B cell (primary cell): Measurements from ENCODE around the gene CPLX1. TPM values are rescaled to one million over a fixed set of nuclear protein-coding genes. Genes with fewer than 3 reads are reported as not detected.
"Not testable (repeated sequence)": the region's sequence is repeated elsewhere in the genome, so short reads cannot be mapped to it uniquely, and the experiment has no call there.

Source experiments
- ATAC-seq: fragments of 200-7000 bp; cut with Tn5 transposase; one replicate; pipeline ENCODE4 v1.10.0; 2021; ENCODE audit warnings: low read depth, mild to moderate bottlenecking, moderate number of reproducible peaks, moderate library complexity
- CTCF ChIA-PET: fragments of 350-600 bp; sonication (Branson Sonifier 250); formaldehyde crosslinking; loops from one replicate; lab custom pipeline; 2021; ENCODE audit warnings: antibody characterized with exemption, inconsistent platforms; lab: Charles Lee
- POLR2A ChIA-PET: fragments of 350-600 bp; sonication (Branson Sonifier 250); formaldehyde crosslinking; loops from one replicate; lab custom pipeline; 2021; ENCODE audit warnings: antibody characterized with exemption; lab: Charles Lee
- DNase-seq: peaks from one replicate; pipeline ENCODE4 v3.0.0; 2013
- H2AFZ ChIP-seq: 2 replicates; pipeline ENCODE4 v1.6.1; 2012; ENCODE audit warnings: mild to moderate bottlenecking, low read depth, low read length; ENCODE audit not compliant: insufficient read depth, poor library complexity, severe bottlenecking
- H3K27ac ChIP-seq, 2 donors: 1 replicate in 1 of 2; 2 replicates in 1 of 2; pipeline ENCODE4 v1.5.1; 2012 to 2013; ENCODE audit warnings: low read length in 2 of 2, mild to moderate bottlenecking in 2 of 2, moderate library complexity in 1 of 2
- H3K27me3 ChIP-seq, 4 experiments: fragments of 200-600 bp in 1 of 4; sonication (generic) in 1 of 4; replicated peaks in 1 of 4; 1 replicate in 2 of 4; 2 replicates in 2 of 4; pipeline versions ENCODE4 v1.6.1 to v1.7.0; 2013 to 2016; ENCODE audit warnings: low read length in 3 of 4, mild to moderate bottlenecking in 2 of 4, mixed read lengths in 1 of 4, moderate library complexity in 1 of 4; ENCODE audit not compliant: insufficient read depth in 4 of 4, control insufficient read depth in 3 of 4; ENCODE audit errors: control extremely low read depth in 1 of 4
- H3K36me3 ChIP-seq, 2 experiments: replicated peaks in 1 of 2; 1 replicate in 1 of 2; 2 replicates in 1 of 2; pipeline versions ENCODE4 v1.6.1 to v1.7.1; 2013; ENCODE audit warnings: low read length in 1 of 2; ENCODE audit not compliant: insufficient read depth in 2 of 2, control insufficient read depth in 1 of 2; ENCODE audit errors: control extremely low read depth in 1 of 2, extremely low read depth in 1 of 2
- H3K4me1 ChIP-seq, 2 donors: fragments of 200-600 bp in 1 of 2; sonication (generic) in 1 of 2; 1 replicate in 1 of 2; 2 replicates in 1 of 2; pipeline versions ENCODE4 v1.5.1 to v1.6.1; 2013 to 2017; ENCODE audit warnings: low read length in 2 of 2; ENCODE audit not compliant: control insufficient read depth in 2 of 2, insufficient read depth in 2 of 2
- H3K4me2 ChIP-seq: replicated peaks from 2 replicates; pipeline ENCODE3; 2012; ENCODE audit warnings: mild to moderate bottlenecking, low read depth, low read length; ENCODE audit not compliant: poor library complexity, severe bottlenecking
- H3K4me3 ChIP-seq, 5 experiments: fragments of 200-600 bp in 1 of 5; sonication (generic) in 1 of 5; 1 replicate in 3 of 5; 2 replicates in 2 of 5; pipeline versions ENCODE4 v1.5.1 to v1.7.0; 2011 to 2016; ENCODE audit warnings: low read length in 4 of 5, mild to moderate bottlenecking in 4 of 5, low read depth in 2 of 5, control low read depth in 1 of 5, moderate library complexity in 1 of 5; ENCODE audit not compliant: insufficient read depth in 1 of 5; ENCODE audit errors: control extremely low read depth in 1 of 5, extremely low read depth in 1 of 5
- H3K79me2 ChIP-seq: fragments of 200-600 bp; sonication (generic); one replicate; pipeline ENCODE4 v1.6.0; 2016; ENCODE audit warnings: low read length; ENCODE audit not compliant: control insufficient read depth, insufficient read depth
- H3K9ac ChIP-seq: fragments of 200-600 bp; sonication (generic); 2 replicates; pipeline ENCODE4 v1.6.1; 2017; ENCODE audit warnings: mild to moderate bottlenecking, low read length, moderate library complexity
- H3K9me3 ChIP-seq, 3 donors: one replicate each; pipeline versions ENCODE4 v1.6.1 to v1.7.1; 2013; ENCODE audit warnings: low read length in 2 of 3; ENCODE audit not compliant: control insufficient read depth in 2 of 3, insufficient read depth in 1 of 3; ENCODE audit errors: control extremely low read depth in 1 of 3
- H4K20me1 ChIP-seq: 2 replicates; pipeline ENCODE4 v1.6.0; 2012; ENCODE audit warnings: mild to moderate bottlenecking, low read length; ENCODE audit not compliant: insufficient read depth, control insufficient read depth, poor library complexity, severe bottlenecking
- H3K27ac Mint-ChIP-seq: one replicate; pipeline ENCODE4 v1.8.0; 2021; ENCODE audit warnings: mixed read lengths
- H3K27me3 Mint-ChIP-seq: one replicate; pipeline ENCODE4 v1.8.0; 2021; ENCODE audit warnings: mixed read lengths
- H3K4me1 Mint-ChIP-seq: one replicate; pipeline ENCODE4 v1.8.0; 2021; ENCODE audit warnings: mixed read lengths
- H3K4me3 Mint-ChIP-seq: one replicate; pipeline ENCODE4 v1.8.0; 2021; ENCODE audit warnings: mixed read lengths
- H3K9me3 Mint-ChIP-seq: one replicate; pipeline ENCODE4 v1.8.0; 2022; ENCODE audit warnings: mixed read lengths; ENCODE audit not compliant: insufficient read depth
- CTCF ChIP-seq: fragments of 200-600 bp; IDR thresholded peaks from one replicate; pipeline ENCODE4 v1.8.0; 2022; ENCODE audit warnings: antibody characterized with exemption, mild to moderate bottlenecking
- EZH2 ChIP-seq: IDR thresholded peaks from 2 replicates; pipeline ENCODE4 v1.6.1; 2012; ENCODE audit warnings: borderline replicate concordance, low read depth, mild to moderate bottlenecking, moderate library complexity, low read length; ENCODE audit not compliant: insufficient read depth, poor library complexity, severe bottlenecking
- WGBS: methylation state at CpG from one replicate; pipeline ENCODE4 v1.1.5; 2013; ENCODE audit warnings: missing lambda C conversion rate; ENCODE audit not compliant: insufficient coverage; 5-methylcytosine and 5-hydroxymethylcytosine counted together
- intact Hi-C: fragments of 100-400 bp; cut with micrococcal nuclease; formaldehyde crosslinking; loops from one replicate; pipeline ENCODE4 v1.10.0; 2022
- polyA plus RNA-seq: library from polyadenylated mRNA; depleted of rRNA; stranded (reverse); fragments of >200 nt; gene quantifications from 2 replicates; pipeline ENCODE4 v1.2.3, GENCODE V29; 2012
- total RNA-seq, 2 donors: library from RNA; stranded (reverse); fragments of 120-200 nt in 1 of 2; gene quantifications; 1 replicate in 1 of 2; 2 replicates in 1 of 2; pipeline versions ENCODE4 v1.2.3 to v1.2.4, GENCODE V29; 2013 to 2022

CPLX1 gene
- total and polyA plus RNA-seq, 2 donors (not counting 1 experiment from before 2014, with no cell fraction given) = not detected

- H3K4me1 ChIP-seq, H3K4me3 Mint-ChIP-seq, CTCF ChIA-PET, H2AFZ ChIP-seq, POLR2A ChIA-PET, DNase-seq, H3K4me2 ChIP-seq, H3K27ac ChIP-seq, H3K27me3 Mint-ChIP-seq, intact Hi-C loops, H3K9ac ChIP-seq, H3K4me1 Mint-ChIP-seq, H3K4me3 ChIP-seq, H3K9me3 Mint-ChIP-seq, H3K27me3 ChIP-seq, H3K9me3 ChIP-seq, ATAC-seq: not testable (repeated sequence)
- Histone ChIP-seq H4K20me1 (peaks cover 61% of the 10 kb centered on the region), H3K36me3 (peaks cover 0 to 35% of the 10 kb centered on the region in 2 experiments), H3K79me2 (peaks cover 27% of the 10 kb centered on the region)
- WGBS = over 99% methylated on average over 10 of the region's 24 CpGs
- H3K27ac Mint-ChIP-seq = peak overlapping the region; percentile 67
Observed at GRCh38 chr4:759810-760209, 66.1 kb downstream of the CPLX1 start.

- Histone ChIP-seq H3K36me3 (peaks cover 0 to 28% of the 10 kb centered on the region in 2 experiments), H3K9me3 (no peaks in the 10 kb centered on the region), H3K9ac (no peak overlapping the region), H4K20me1 (peaks cover 57% of the 10 kb centered on the region), H3K4me3 (no peak overlapping the region), H3K79me2 (peaks cover 43% of the 10 kb centered on the region), H3K27ac (no peak overlapping the region), H2AFZ (no peak overlapping the region), H3K4me1 (no peaks in the 10 kb centered on the region), H3K27me3 (no peaks in the 10 kb centered on the region), H3K4me2 (no peak overlapping the region)
- POLR2A ChIA-PET = no interaction called here
- intact Hi-C loops = no loop called here
- DNase-seq (no peak), ATAC-seq (no peak)
- no peaks in the 10 kb centered on the region for H3K9me3 Mint-ChIP-seq
- WGBS = 93% methylated on average over 15 of the region's 20 CpGs
- no peaks in the 10 kb centered on the region for H3K4me1 Mint-ChIP-seq
- TF ChIP-seq EZH2 = no peak
- TF ChIP-seq CTCF = no peak
- no peak overlapping the region for H3K27ac Mint-ChIP-seq
- no peak overlapping the region for H3K4me3 Mint-ChIP-seq
- CTCF ChIA-PET = interaction anchor here (0.6 to 1.4 kb wide), 2 partner anchors 14 to 21 kb away, joined by 3 to 4 read pairs; no protein-coding TSS in a partner anchor
- H3K27me3 Mint-ChIP-seq = no peaks in the 10 kb centered on the region
Observed at GRCh38 chr4:757111-757510, 68.8 kb downstream of the CPLX1 start.
